CD4-positive, alpha-beta T cell treated with Interleukin-21 for 1 hour (primary cell): Measurements from ENCODE around the gene ARHGEF4.

Experiments
- DNase-seq: peaks from one replicate; pipeline ENCODE4 v3.0.0-alpha.2; 2020

Gene ARHGEF4

GRCh38 chr2:130836501-130837174 lies at the start of gene ARHGEF4:
Gene ARHGEF4 (plus strand): TSS chr2:130836914. CDS start chr2:130836954, 40 bp downstream.
- peak; percentile 17 for DNase-seq

GRCh38 chr2:130787841-130788240 lies 48.9 kb upstream of the ARHGEF4 start:
- DNase-seq = no peak

GRCh38 chr2:130790312-130790711 lies 46.4 kb upstream of the ARHGEF4 start:
- DNase-seq = no peak

GRCh38 chr2:130790804-130791616 lies 45.7 kb upstream of the ARHGEF4 start:
- no peak for DNase-seq

- no peak for DNase-seq
These were observed 45.1 kb upstream of the ARHGEF4 start for GRCh38 chr2:130791617-130791939.

- DNase-seq = no peak
These were observed 41.3 kb upstream of the ARHGEF4 start for GRCh38 chr2:130795431-130795830.

GRCh38 chr2:130796290-130796689 lies 40.4 kb upstream of the ARHGEF4 start:
- DNase-seq = no peak

GRCh38 chr2:130797493-130798435 lies 39.0 kb upstream of the ARHGEF4 start:
- DNase-seq = peak; percentile 90

GRCh38 chr2:130798472-130799218 lies 38.1 kb upstream of the ARHGEF4 start:
- no peak for DNase-seq

- no peak for DNase-seq
These were observed 37.4 kb upstream of the ARHGEF4 start for GRCh38 chr2:130799295-130799694.

GRCh38 chr2:130805613-130806012 lies 31.1 kb upstream of the ARHGEF4 start:
- no peak for DNase-seq

GRCh38 chr2:130806370-130806769 lies 30.3 kb upstream of the ARHGEF4 start:
- no peak for DNase-seq

GRCh38 chr2:130807659-130808385 lies 28.9 kb upstream of the ARHGEF4 start:
- no peak for DNase-seq

GRCh38 chr2:130808482-130809268 lies 28.0 kb upstream of the ARHGEF4 start:
- no peak for DNase-seq

- DNase-seq = no peak
These were observed 26.2 kb upstream of the ARHGEF4 start for GRCh38 chr2:130810490-130810889.

GRCh38 chr2:130813722-130814121 lies 23.0 kb upstream of the ARHGEF4 start:
- DNase-seq = no peak

GRCh38 chr2:130814931-130815680 lies 21.6 kb upstream of the ARHGEF4 start:
- no peak for DNase-seq

GRCh38 chr2:130818809-130819208 lies 17.9 kb upstream of the ARHGEF4 start:
- DNase-seq = no peak

GRCh38 chr2:130819226-130819607 lies 17.5 kb upstream of the ARHGEF4 start:
- DNase-seq = no peak

GRCh38 chr2:130819608-130820278 lies 17.0 kb upstream of the ARHGEF4 start:
- DNase-seq = no peak
